ENCODE data around the gene APC. TPM values are rescaled to one million over a fixed set of nuclear protein-coding genes. Genes with fewer than 3 reads are reported as not detected.

The APC gene
- total and polyA plus RNA-seq, 2 donors (not counting 1 experiment from before 2014, with no cell fraction given): 8.1 to 55.8 TPM

DNA sequence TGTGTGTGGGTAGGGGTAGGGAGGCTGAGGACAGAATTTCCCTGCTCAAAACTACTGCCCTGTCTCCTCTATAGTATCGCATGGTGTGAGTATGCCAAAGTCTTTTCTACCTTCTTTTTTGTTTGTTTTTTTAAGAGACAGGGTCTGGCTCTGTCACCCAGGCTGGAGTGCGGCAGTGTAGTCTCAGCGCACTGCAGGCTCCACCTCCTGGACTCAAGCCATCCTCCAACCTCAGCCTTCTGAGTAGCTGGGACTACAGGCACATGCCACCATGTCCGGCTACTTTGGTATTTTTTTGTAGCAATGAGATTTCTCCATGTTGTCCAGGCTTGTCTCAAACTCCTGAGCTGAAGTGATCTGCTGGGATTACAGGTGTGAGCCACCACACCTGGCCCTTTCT is 125.9 kb downstream of the APC start:
- ChIA-PET POLR2A (no interaction called here), CTCF (interaction anchor here (1.1 to 1.8 kb wide), 2 partner anchors 18 to 106 kb away, joined by 3 to 4 read pairs; no protein-coding TSS in a partner anchor)
- no peak overlapping the region for H3K4me3 Mint-ChIP-seq
- no peak overlapping the region for H3K4me3 ChIP-seq (ENCODE audit: control extremely low read depth in 1 of 5, extremely low read depth in 1 of 5, insufficient read depth in 1 of 5, low read depth in 2 of 5, low read length in 4 of 5)
- no peak overlapping the region for H2AFZ ChIP-seq (ENCODE audit: insufficient read depth, low read depth, low read length, poor library complexity, severe bottlenecking)
- H3K4me1 ChIP-seq (ENCODE audit: control insufficient read depth in 2 of 2, insufficient read depth in 2 of 2, low read length in 2 of 2): peaks cover 17 to 19% of the 10 kb centered on the region in 2 donors
- no peaks in the 10 kb centered on the region for H3K9me3 Mint-ChIP-seq (ENCODE audit: insufficient read depth)
- no peak overlapping the region for H3K27ac ChIP-seq (ENCODE audit: low read length in 2 of 2)
- no peak overlapping the region for H3K4me2 ChIP-seq (replicated peaks; ENCODE audit: low read depth, low read length, poor library complexity, severe bottlenecking)
- H3K79me2 ChIP-seq (ENCODE audit: control insufficient read depth, insufficient read depth, low read length): peaks cover 39% of the 10 kb centered on the region
- no peak for DNase-seq
- peaks cover 9 to 32% of the 10 kb centered on the region in 2 experiments for H3K36me3 ChIP-seq (replicated peaks in 1 of 2; ENCODE audit: control extremely low read depth in 1 of 2, control insufficient read depth in 1 of 2, extremely low read depth in 1 of 2, insufficient read depth in 2 of 2, low read length in 1 of 2)
- H3K27ac Mint-ChIP-seq: peak overlapping the region; percentile 32
- no peak for ATAC-seq (ENCODE audit: low read depth)
- H3K27me3 ChIP-seq (replicated peaks in 1 of 4; ENCODE audit: control extremely low read depth in 1 of 4, control insufficient read depth in 3 of 4, insufficient read depth in 4 of 4, low read length in 3 of 4): no peaks in the 10 kb centered on the region
- intact Hi-C loops (cut with micrococcal nuclease): loop anchor here (5.0 kb wide), 2 partner anchors 341 to 649 kb away; partner anchors contain the start of gene YTHDC2
- peaks cover 30% of the 10 kb centered on the region for H3K4me1 Mint-ChIP-seq
- H4K20me1 ChIP-seq (ENCODE audit: control insufficient read depth, insufficient read depth, low read length, poor library complexity, severe bottlenecking): peaks cover 9% of the 10 kb centered on the region
- TF ChIP-seq CTCF (IDR thresholded peaks at IDR 0.05): no peak
- no peak for TF ChIP-seq EZH2 (IDR thresholded peaks at IDR 0.05; ENCODE audit: borderline replicate concordance, insufficient read depth, low read depth, low read length, poor library complexity, severe bottlenecking)
- H3K9me3 ChIP-seq (ENCODE audit: control extremely low read depth in 1 of 3, control insufficient read depth in 2 of 3, insufficient read depth in 1 of 3, low read length in 2 of 3): no peaks in the 10 kb centered on the region
- H3K27me3 Mint-ChIP-seq: peaks cover 4% of the 10 kb centered on the region
- H3K9ac ChIP-seq (ENCODE audit: low read length): no peak overlapping the region
- WGBS (ENCODE audit: insufficient coverage): 100% methylated on average over 2 of the region's 4 CpGs

GRCh38 chr5:112865128-112865527 is 127.4 kb downstream of the APC start:
- intact Hi-C loops (cut with micrococcal nuclease): no loop called here
- POLR2A ChIA-PET: no interaction called here

More at GRCh38 chr5:112865128-112865527, 127.4 kb downstream of the APC start:
- ATAC-seq (ENCODE audit: low read depth): no peak
- H3K4me2 ChIP-seq (replicated peaks; ENCODE audit: low read depth, low read length, poor library complexity, severe bottlenecking): no peak overlapping the region
- WGBS (ENCODE audit: insufficient coverage): no CpG with 5 or more reads among the region's 3 CpGs
- no peak overlapping the region for H3K4me3 ChIP-seq (ENCODE audit: control extremely low read depth in 1 of 5, extremely low read depth in 1 of 5, insufficient read depth in 1 of 5, low read depth in 2 of 5, low read length in 4 of 5)
- no peak overlapping the region for H2AFZ ChIP-seq (ENCODE audit: insufficient read depth, low read depth, low read length, poor library complexity, severe bottlenecking)
- H3K4me1 ChIP-seq (ENCODE audit: control insufficient read depth in 2 of 2, insufficient read depth in 2 of 2, low read length in 2 of 2): peaks cover 17 to 19% of the 10 kb centered on the region in 2 donors
- Mint-ChIP-seq H3K9me3 (ENCODE audit: insufficient read depth) (no peaks in the 10 kb centered on the region), H3K4me1 (peaks cover 28% of the 10 kb centered on the region), H3K4me3 (no peak overlapping the region), H3K27ac (no peak overlapping the region), H3K27me3 (no peaks in the 10 kb centered on the region)
- H4K20me1 ChIP-seq (ENCODE audit: control insufficient read depth, insufficient read depth, low read length, poor library complexity, severe bottlenecking): peaks cover 16% of the 10 kb centered on the region
- H3K79me2 ChIP-seq (ENCODE audit: control insufficient read depth, insufficient read depth, low read length): peaks cover 39% of the 10 kb centered on the region
- TF ChIP-seq EZH2 (IDR thresholded peaks at IDR 0.05; ENCODE audit: borderline replicate concordance, insufficient read depth, low read depth, low read length, poor library complexity, severe bottlenecking) (no peak), CTCF (IDR thresholded peaks at IDR 0.05) (no peak)
- H3K36me3 ChIP-seq (replicated peaks in 1 of 2; ENCODE audit: control extremely low read depth in 1 of 2, control insufficient read depth in 1 of 2, extremely low read depth in 1 of 2, insufficient read depth in 2 of 2, low read length in 1 of 2): peaks cover 12 to 45% of the 10 kb centered on the region in 2 experiments
- CTCF ChIA-PET: no interaction called here
- H3K27me3 ChIP-seq (replicated peaks in 1 of 4; ENCODE audit: control extremely low read depth in 1 of 4, control insufficient read depth in 3 of 4, insufficient read depth in 4 of 4, low read length in 3 of 4): no peaks in the 10 kb centered on the region
- H3K9ac ChIP-seq (ENCODE audit: low read length): no peak overlapping the region
- DNase-seq: no peak
- no peaks in the 10 kb centered on the region for H3K9me3 ChIP-seq (ENCODE audit: control extremely low read depth in 1 of 3, control insufficient read depth in 2 of 3, insufficient read depth in 1 of 3, low read length in 2 of 3)
- no peak overlapping the region for H3K27ac ChIP-seq (ENCODE audit: low read length in 2 of 2)

Measured in B cell (primary cell).